ENCODE measurements around the gene VSIG10L2.

Gene VSIG10L2

GRCh38 chr11:125954123-125954944, 8.5 kb downstream of the VSIG10L2 start:
- no peaks in the 10 kb centered on the region for H3K4me1 ChIP-seq (ENCODE audit: control insufficient read depth, insufficient read depth, low read length)
- no peak for TF ChIP-seq ZNF391 (tag by site-specific recombination; IDR thresholded peaks at IDR 0.05; ENCODE audit: borderline replicate concordance, low read depth)
- ChIA-PET CTCF (interaction anchor here (1.1 kb wide), 1 partner anchor 12 kb away, joined by 8 read pairs; no protein-coding TSS in a partner anchor), POLR2A (no interaction called here)
- H3K27ac ChIP-seq (ENCODE audit: extremely low read depth, low read depth, low read length): no peak overlapping the region
- peaks cover 0 to 22% of the 10 kb centered on the region in 2 experiments; a peak in 1 of 3 replicates for H3K36me3 ChIP-seq (ENCODE audit: control insufficient read depth in 2 of 2, insufficient read depth in 1 of 2, low read length in 2 of 2)
- H3K9me3 ChIP-seq (ENCODE audit: control insufficient read depth, insufficient read depth, low read depth, low read length): no peaks in the 10 kb centered on the region
- no peak overlapping the region for H3K4me3 ChIP-seq (ENCODE audit: low read depth, low read length)

DNA sequence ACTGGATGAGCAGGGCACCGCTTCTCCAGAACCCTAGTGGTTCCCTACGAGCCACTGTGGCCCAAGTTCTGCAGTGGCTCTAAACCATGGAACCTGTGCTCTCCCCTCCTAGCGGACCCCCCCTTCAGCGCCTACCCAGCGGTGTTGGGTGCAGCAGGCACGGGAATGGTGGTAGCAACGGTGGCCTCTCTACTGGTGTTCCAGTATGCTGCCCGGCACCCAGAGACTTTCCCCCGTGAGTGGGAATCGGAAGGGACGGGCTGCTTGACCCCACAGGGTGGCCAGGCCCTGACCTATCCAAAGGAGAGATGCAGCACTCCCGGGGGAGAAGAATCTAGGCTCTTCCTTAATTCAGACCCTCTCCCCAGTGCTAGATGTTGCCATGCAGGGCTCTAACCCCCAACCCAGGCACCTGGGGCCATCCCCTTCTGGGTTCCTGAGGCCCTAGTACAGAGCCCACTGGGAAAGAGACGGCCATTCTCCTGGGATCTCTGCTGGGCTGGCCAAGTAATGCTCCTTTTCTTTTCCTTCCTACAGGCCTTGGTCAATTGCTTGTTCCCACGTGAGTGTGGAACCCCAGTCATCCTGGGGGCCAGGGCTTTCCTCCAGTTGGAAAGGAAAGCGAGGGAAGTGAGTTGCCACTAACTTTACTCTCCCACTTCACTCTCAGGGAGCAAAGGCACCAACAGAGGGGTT, 9.2 kb downstream of the VSIG10L2 start:
- H3K4me3 ChIP-seq (ENCODE audit: low read depth, low read length): no peak overlapping the region
- peaks cover 0 to 28% of the 10 kb centered on the region in 2 experiments; a peak in 2 of 3 replicates for H3K36me3 ChIP-seq (ENCODE audit: control insufficient read depth in 2 of 2, insufficient read depth in 1 of 2, low read length in 2 of 2)
- no peak for TF ChIP-seq ZBTB8A (tag by site-specific recombination; IDR thresholded peaks at IDR 0.05)
- ChIA-PET CTCF (no interaction called here), POLR2A (no interaction called here)
- no peaks in the 10 kb centered on the region for H3K9me3 ChIP-seq (ENCODE audit: control insufficient read depth, insufficient read depth, low read depth, low read length)
- no peaks in the 10 kb centered on the region for H3K4me1 ChIP-seq (ENCODE audit: control insufficient read depth, insufficient read depth, low read length)
- no peak overlapping the region for H3K27ac ChIP-seq (ENCODE audit: extremely low read depth, low read depth, low read length)

- H3K27ac ChIP-seq (ENCODE audit: extremely low read depth, low read depth, low read length): no peak overlapping the region
- no peaks in the 10 kb centered on the region for H3K4me1 ChIP-seq (ENCODE audit: control insufficient read depth, insufficient read depth, low read length)
- POLR2A ChIA-PET: no interaction called here
- H3K4me3 ChIP-seq (ENCODE audit: low read depth, low read length): no peak overlapping the region
- TF ChIP-seq ZNF324 (tag by site-specific recombination; IDR thresholded peaks at IDR 0.05): no peak
- TF ChIP-seq YY1 (tag by site-specific recombination; IDR thresholded peaks at IDR 0.05): no peak
- TF ChIP-seq MZF1 (tag by site-specific recombination; IDR thresholded peaks at IDR 0.05; ENCODE audit: borderline replicate concordance): no peak
- TF ChIP-seq ZBTB7A (tag by site-specific recombination; IDR thresholded peaks at IDR 0.05; ENCODE audit: low read depth): no peak
- TF ChIP-seq SCRT1 (tag by site-specific recombination; IDR thresholded peaks at IDR 0.05; ENCODE audit: borderline replicate concordance): no peak
- no peak for TF ChIP-seq MEIS1 (CRISPR knock-in tag; IDR thresholded peaks at IDR 0.05; ENCODE audit: borderline replicate concordance)
- no peak for TF ChIP-seq HOXC10 (CRISPR knock-in tag; IDR thresholded peaks at IDR 0.05)
- TF ChIP-seq ZNF488 (tag by site-specific recombination; IDR thresholded peaks at IDR 0.05): no peak
- TF ChIP-seq ZNF701 (tag by site-specific recombination; IDR thresholded peaks at IDR 0.05): no peak
- TF ChIP-seq ZNF776 (tag by site-specific recombination; IDR thresholded peaks at IDR 0.05; ENCODE audit: borderline replicate concordance): no peak
- no peak for TF ChIP-seq OVOL3 (tag by site-specific recombination; IDR thresholded peaks at IDR 0.05)
- TF ChIP-seq OSR2 (tag by site-specific recombination; IDR thresholded peaks at IDR 0.05): no peak
- no peak for TF ChIP-seq ZFP69B (tag by site-specific recombination; IDR thresholded peaks at IDR 0.05)
- no peak for TF ChIP-seq KLF1 (tag by site-specific recombination; IDR thresholded peaks at IDR 0.05)
- TF ChIP-seq ZNF354C (tag by site-specific recombination; IDR thresholded peaks at IDR 0.05; ENCODE audit: borderline replicate concordance, low read depth): no peak
- peaks cover 0 to 32% of the 10 kb centered on the region in 2 experiments; a peak in 2 of 3 replicates for H3K36me3 ChIP-seq (ENCODE audit: control insufficient read depth in 2 of 2, insufficient read depth in 1 of 2, low read length in 2 of 2)
- CTCF ChIA-PET: interaction anchor here (1.1 kb wide), 1 partner anchor 106 kb away, joined by 4 read pairs; no protein-coding TSS in a partner anchor
- no peaks in the 10 kb centered on the region for H3K9me3 ChIP-seq (ENCODE audit: control insufficient read depth, insufficient read depth, low read depth, low read length)
These were observed 10.0 kb downstream of the VSIG10L2 start for GRCh38 chr11:125955856-125956255.
